Endothelial cell of umbilical vein (primary cell): ENCODE results near the gene NFE2L1. TPM values are rescaled to one million over a fixed set of nuclear protein-coding genes. Genes with fewer than 3 reads are reported as not detected.

Experiments
- BruUV-seq: library from RNA; stranded (reverse); fragments of 400-500 nt; replicated peaks from 2 replicates; lab custom pipeline; 2021; lab: Mats Ljungman, UMichigan
- CTCF ChIA-PET: fragments of 300-600, 350-600 bp; sonication (Branson Sonifier 250); formaldehyde crosslinking; loops from one replicate; lab custom pipeline; 2021; ENCODE audit warnings: antibody characterized with exemption, inconsistent platforms; lab: Charles Lee
- POLR2A ChIA-PET: fragments of 300-600, 350-600 bp; sonication (Branson Sonifier 250); formaldehyde crosslinking; loops from one replicate; lab custom pipeline; 2021; ENCODE audit warnings: antibody characterized with exemption, inconsistent platforms; lab: Charles Lee
- DNase-seq: peaks from one replicate; pipeline ENCODE4 v3.0.0-alpha.2; 2011; ENCODE audit warnings: low read depth, low spot score
- FAIRE-seq: peaks from 2 replicates; lab custom pipeline; 2011; peaks lifted over from hg19 to GRCh38; lab: Jason Lieb, UNC
- H2AFZ ChIP-seq: 2 replicates; pipeline ENCODE4 v1.6.0; 2012; ENCODE audit warnings: low read depth, low read length, control low read depth, inconsistent platforms
- H3K27ac ChIP-seq: 2 replicates; pipeline ENCODE4 v1.5.1; 2011; ENCODE audit warnings: low read depth, mild to moderate bottlenecking, control low read depth, low read length, moderate library complexity; ENCODE audit not compliant: insufficient read depth
- H3K27me3 ChIP-seq, 2 experiments: 2 replicates each; pipeline versions ENCODE4 v1.6.0 to v1.6.1; 2011; ENCODE audit warnings: low read length in 2 of 2, mixed read lengths in 1 of 2; ENCODE audit not compliant: control insufficient read depth in 2 of 2, insufficient read depth in 2 of 2
- H3K36me3 ChIP-seq, 2 experiments: 2 replicates in 1 of 2; 3 replicates in 1 of 2; pipeline ENCODE4 v1.5.1; 2011; ENCODE audit warnings: low read length in 2 of 2, mild to moderate bottlenecking in 1 of 2, moderate library complexity in 1 of 2; ENCODE audit not compliant: control insufficient read depth in 2 of 2, insufficient read depth in 2 of 2; ENCODE audit errors: extremely low read depth in 1 of 2
- H3K4me1 ChIP-seq: 3 replicates; pipeline ENCODE4 v1.5.1; 2011; ENCODE audit warnings: mild to moderate bottlenecking, low read length; ENCODE audit not compliant: control insufficient read depth, insufficient read depth; ENCODE audit errors: extremely low read depth
- H3K4me2 ChIP-seq: 2 replicates; pipeline ENCODE4 v1.6.1; 2011; ENCODE audit warnings: low read length, control low read depth, mixed read lengths; ENCODE audit not compliant: insufficient read depth
- H3K4me3 ChIP-seq, 3 experiments: fragments of 200-600 bp in 1 of 3; sonication (generic), shearing (Covaris generic) in 1 of 3; replicated peaks in 1 of 3; 2 replicates each; pipeline ENCODE4 v1.5.1; 2011 to 2016; ENCODE audit warnings: control low read depth in 3 of 3, low read length in 3 of 3, mild to moderate bottlenecking in 2 of 3, inconsistent platforms in 1 of 3, low read depth in 1 of 3, moderate library complexity in 1 of 3; ENCODE audit not compliant: insufficient read depth in 1 of 3
- H3K79me2 ChIP-seq: 2 replicates; pipeline ENCODE4 v1.6.0; 2012; ENCODE audit warnings: low read length, inconsistent platforms; ENCODE audit not compliant: control insufficient read depth, insufficient read depth
- H3K9ac ChIP-seq: replicated peaks from 2 replicates; pipeline ENCODE3; 2011; ENCODE audit warnings: low read length, control low read depth; ENCODE audit not compliant: insufficient read depth; ENCODE audit errors: extremely low read depth
- H3K9me1 ChIP-seq: replicated peaks from 3 replicates; pipeline ENCODE4 v1.6.0; 2011; ENCODE audit warnings: mild to moderate bottlenecking, low read length; ENCODE audit not compliant: control insufficient read depth, insufficient read depth; ENCODE audit errors: extremely low read depth
- H3K9me3 ChIP-seq: replicated peaks from 2 replicates; pipeline ENCODE4 v1.5.1; 2012; ENCODE audit warnings: low read length, inconsistent platforms; ENCODE audit not compliant: control insufficient read depth, insufficient read depth
- H4K20me1 ChIP-seq: replicated peaks from 2 replicates; pipeline ENCODE3; 2011; ENCODE audit warnings: mild to moderate bottlenecking, low read length; ENCODE audit not compliant: control insufficient read depth, insufficient read depth; ENCODE audit errors: extremely low read depth
- EZH2 ChIP-seq: IDR thresholded peaks from 2 replicates; pipeline ENCODE4 v1.6.1; 2012; ENCODE audit warnings: borderline replicate concordance, low read depth, mild to moderate bottlenecking, moderate library complexity, low read length, inconsistent platforms; ENCODE audit not compliant: severe bottlenecking
- FOS ChIP-seq: IDR thresholded peaks from 2 replicates; pipeline ENCODE4 v1.6.1; 2011; ENCODE audit warnings: mild to moderate bottlenecking, low read length, moderate library complexity, borderline replicate concordance; ENCODE audit not compliant: insufficient read depth
- GATA2 ChIP-seq: IDR thresholded peaks from 2 replicates; pipeline ENCODE4 v1.7.0; 2011; ENCODE audit warnings: low read depth, mild to moderate bottlenecking, moderate library complexity, mixed read lengths, low read length; ENCODE audit not compliant: insufficient read length, insufficient read depth
- JUN ChIP-seq: IDR thresholded peaks from 2 replicates; pipeline ENCODE4 v1.6.1; 2011; ENCODE audit warnings: borderline replicate concordance, low read depth; ENCODE audit not compliant: insufficient read length, insufficient read depth
- MYC ChIP-seq: IDR thresholded peaks from one replicate; pipeline ENCODE4 v1.6.1; 2011; ENCODE audit warnings: mild to moderate bottlenecking, low read depth, low read length
- POLR2A ChIP-seq: IDR thresholded peaks from 2 replicates; pipeline ENCODE4 v1.6.1; 2012; ENCODE audit warnings: low read depth, mild to moderate bottlenecking, control low read depth, low read length
- POLR2AphosphoS5 ChIP-seq: IDR thresholded peaks from 2 replicates; pipeline ENCODE4 v1.6.1; 2012; ENCODE audit warnings: low read depth, mild to moderate bottlenecking, control low read depth, low read length, moderate library complexity; ENCODE audit not compliant: insufficient read depth
- dilution Hi-C: fragments of 300-500 bp; cut with MboI; formaldehyde crosslinking; loops from one replicate; pipeline ENCODE4 v1.15.0; 2019; ENCODE audit warnings: low sequenced_read_pairs; ENCODE audit not compliant: extremely low pct_ligation_motif_present
- intact Hi-C: fragments of 100-400 bp; cut with micrococcal nuclease; formaldehyde crosslinking; loops from one replicate; pipeline ENCODE4 v1.10.0; 2022
- polyA plus RNA-seq, 4 experiments: library from polyadenylated mRNA; depleted of rRNA in 3 of 4; stranded (reverse) in 3 of 4; unstranded in 1 of 4; fragments of >200 nt; gene quantifications; 2 replicates each; pipeline versions ENCODE4 v1.2.1 to v1.2.3, GENCODE V29; 2011 to 2012; ENCODE audit warnings: missing spikeins in 1 of 4
- total RNA-seq: library from RNA; stranded (reverse); gene quantifications from 2 replicates; pipeline ENCODE4 v1.2.3, GENCODE V29; 2021
- TF ChIP-seq, protein P1 (sequence below): IDR thresholded peaks from 2 replicates; pipeline ENCODE4 v1.6.1; 2011; ENCODE audit not compliant: insufficient read depth, insufficient read length
- TF ChIP-seq, protein P2 (sequence below), 2 donors: IDR thresholded peaks; 1 replicate in 1 of 2; 2 replicates in 1 of 2; pipeline ENCODE4 v1.5.1; 2011; ENCODE audit warnings: low read length in 2 of 2, mild to moderate bottlenecking in 2 of 2, moderate library complexity in 2 of 2, control low read depth in 1 of 2, inconsistent platforms in 1 of 2, low read depth in 1 of 2; ENCODE audit not compliant: insufficient read depth in 1 of 2; ENCODE audit errors: extremely low read depth in 1 of 2

Gene NFE2L1
- total and polyA plus RNA-seq, 2 donors (not counting 3 experiments of a cell fraction or from before 2014, with no cell fraction given): 187 to 236 TPM

DNA sequence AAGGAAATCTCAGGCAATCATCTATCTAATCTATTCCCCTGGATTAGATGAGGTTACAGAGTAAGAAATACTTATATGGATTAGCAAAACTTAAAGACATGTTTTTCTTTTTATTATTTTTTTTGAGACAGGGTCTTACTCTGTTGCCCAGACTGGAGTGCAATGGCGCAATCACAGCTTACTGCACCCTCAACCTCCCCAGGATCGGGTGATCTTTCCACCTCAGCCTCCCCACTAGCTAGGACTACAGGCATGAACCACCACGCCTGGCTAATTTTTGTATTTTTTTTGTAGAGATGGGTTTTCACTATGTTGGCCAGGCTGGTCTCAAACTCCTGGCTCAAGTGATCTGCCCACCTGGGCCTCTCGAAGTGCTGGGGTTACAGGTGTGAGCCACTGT is 3.3 kb upstream of the NFE2L1 start:
- H3K9ac ChIP-seq: no peak overlapping the region
- H3K4me1 ChIP-seq: peaks cover 11% of the 10 kb centered on the region
- no peaks in the 10 kb centered on the region for H3K27me3 ChIP-seq
- DNase-seq: no peak
- H3K4me2 ChIP-seq: no peak overlapping the region
- dilution Hi-C loops (no loop called here), intact Hi-C loops (loop anchor here (5.0 kb wide), 1 partner anchor 197 kb away; no protein-coding TSS in a partner anchor)
- ChIA-PET POLR2A (no interaction called here), CTCF (interaction anchor here (0.6 to 4.2 kb wide), 4 partner anchors 19 to 72 kb away, joined by 3 to 27 read pairs (median 4); no protein-coding TSS in a partner anchor)
- H3K4me3 ChIP-seq: no peak overlapping the region
- no peaks in the 10 kb centered on the region for H3K36me3 ChIP-seq
- no peak for TF ChIP-seq POLR2AphosphoS5
- TF ChIP-seq FOS: no peak
- TF ChIP-seq GATA2: no peak
- no peak for TF ChIP-seq JUN
- TF ChIP-seq, protein P1, sequence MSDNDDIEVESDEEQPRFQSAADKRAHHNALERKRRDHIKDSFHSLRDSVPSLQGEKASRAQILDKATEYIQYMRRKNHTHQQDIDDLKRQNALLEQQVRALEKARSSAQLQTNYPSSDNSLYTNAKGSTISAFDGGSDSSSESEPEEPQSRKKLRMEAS: no peak
- TF ChIP-seq MYC: no peak
- TF ChIP-seq EZH2: no peak
- no peak for TF ChIP-seq POLR2A
- TF ChIP-seq, protein P2, sequence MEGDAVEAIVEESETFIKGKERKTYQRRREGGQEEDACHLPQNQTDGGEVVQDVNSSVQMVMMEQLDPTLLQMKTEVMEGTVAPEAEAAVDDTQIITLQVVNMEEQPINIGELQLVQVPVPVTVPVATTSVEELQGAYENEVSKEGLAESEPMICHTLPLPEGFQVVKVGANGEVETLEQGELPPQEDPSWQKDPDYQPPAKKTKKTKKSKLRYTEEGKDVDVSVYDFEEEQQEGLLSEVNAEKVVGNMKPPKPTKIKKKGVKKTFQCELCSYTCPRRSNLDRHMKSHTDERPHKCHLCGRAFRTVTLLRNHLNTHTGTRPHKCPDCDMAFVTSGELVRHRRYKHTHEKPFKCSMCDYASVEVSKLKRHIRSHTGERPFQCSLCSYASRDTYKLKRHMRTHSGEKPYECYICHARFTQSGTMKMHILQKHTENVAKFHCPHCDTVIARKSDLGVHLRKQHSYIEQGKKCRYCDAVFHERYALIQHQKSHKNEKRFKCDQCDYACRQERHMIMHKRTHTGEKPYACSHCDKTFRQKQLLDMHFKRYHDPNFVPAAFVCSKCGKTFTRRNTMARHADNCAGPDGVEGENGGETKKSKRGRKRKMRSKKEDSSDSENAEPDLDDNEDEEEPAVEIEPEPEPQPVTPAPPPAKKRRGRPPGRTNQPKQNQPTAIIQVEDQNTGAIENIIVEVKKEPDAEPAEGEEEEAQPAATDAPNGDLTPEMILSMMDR (IDR thresholded peaks at IDR 0.05; ENCODE audit: extremely low read depth in 1 of 2, insufficient read depth in 1 of 2, low read depth in 1 of 2, low read length in 2 of 2): no peak
- no peak overlapping the region for H3K27ac ChIP-seq
- no TSS peak for BruUV-seq
- no peak for FAIRE-seq
- H2AFZ ChIP-seq: no peak overlapping the region
- H4K20me1 ChIP-seq: no peaks in the 10 kb centered on the region
- H3K9me3 ChIP-seq: no peaks in the 10 kb centered on the region
- H3K9me1 ChIP-seq: no peaks in the 10 kb centered on the region
- H3K79me2 ChIP-seq: peaks cover 10% of the 10 kb centered on the region
